SK-N-SH treated with all-trans-retinoic acid at 6 μM for 48 hours (cell line): Measurements from ENCODE around the gene PON3.

ENCODE experiments used
- ATAC-seq: fragments of 200-7000 bp; cut with Tn5 transposase; 3 replicates; pipeline ENCODE4 v1.9.1; 2020; ENCODE audit warnings: mild to moderate bottlenecking, moderate library complexity
- BACH2 ChIP-seq: fragments of 250-450 bp; sonication (Bioruptor Pico); IDR thresholded peaks from 2 replicates; pipeline ENCODE4 v1.9.0; 2021; ENCODE audit warnings: mild to moderate bottlenecking, borderline replicate concordance
- CSDC2 ChIP-seq: fragments of 250-450 bp; sonication (Bioruptor Pico); IDR thresholded peaks from 2 replicates; pipeline ENCODE4 v1.5.0; 2020; ENCODE audit warnings: mild to moderate bottlenecking, moderate library complexity
- ESRRG ChIP-seq: fragments of 250-450 bp; sonication (Bioruptor Pico); IDR thresholded peaks from 2 replicates; pipeline ENCODE4 v1.6.1; 2021; ENCODE audit warnings: mild to moderate bottlenecking
- GLIS3 ChIP-seq: fragments of 250-450 bp; sonication (Bioruptor Pico); IDR thresholded peaks from 2 replicates; pipeline ENCODE4 v1.5.0; 2020; ENCODE audit warnings: mild to moderate bottlenecking, moderate library complexity
- ISL1 ChIP-seq: fragments of 250-450 bp; sonication (Bioruptor Pico); IDR thresholded peaks from 2 replicates; pipeline ENCODE4 v2.1.2; 2022; ENCODE audit warnings: mild to moderate bottlenecking, moderate library complexity
- RARB ChIP-seq: fragments of 250-450 bp; sonication (Bioruptor Pico); IDR thresholded peaks from 2 replicates; pipeline ENCODE4 v1.8.0; 2021; ENCODE audit warnings: mild to moderate bottlenecking, moderate library complexity
- SNAI2 ChIP-seq: fragments of 250-450 bp; sonication (Bioruptor Pico); IDR thresholded peaks from 2 replicates; pipeline ENCODE4 v1.5.0; 2020; ENCODE audit warnings: mild to moderate bottlenecking, moderate library complexity
- TOX ChIP-seq: fragments of 250-450 bp; sonication (Bioruptor Pico); IDR thresholded peaks from 2 replicates; pipeline ENCODE4 v1.8.0; 2021; ENCODE audit warnings: mild to moderate bottlenecking, moderate library complexity, borderline replicate concordance
- ZC3H10 ChIP-seq: fragments of 250-450 bp; sonication (Bioruptor Pico); IDR thresholded peaks from 2 replicates; pipeline ENCODE4 v1.5.1; 2021; ENCODE audit warnings: mild to moderate bottlenecking, moderate library complexity
- ZFP3 ChIP-seq: fragments of 250-450 bp; sonication (Bioruptor Pico); IDR thresholded peaks from 2 replicates; pipeline ENCODE4 v1.5.0; 2020; ENCODE audit warnings: mild to moderate bottlenecking, moderate library complexity
- ZFP30 ChIP-seq: fragments of 450-650 bp; formaldehyde crosslinking; IDR thresholded peaks from 2 replicates; pipeline ENCODE4 v1.5.0; 2022; ENCODE audit warnings: mild to moderate bottlenecking, moderate library complexity
- ZNF565 ChIP-seq: fragments of 450-650 bp; formaldehyde crosslinking; conservative IDR thresholded peaks from 2 replicates; pipeline ENCODE4 v1.5.0; 2020; ENCODE audit warnings: low read depth, mild to moderate bottlenecking, moderate library complexity
- ZNF70 ChIP-seq: fragments of 450-650 bp; formaldehyde crosslinking; IDR thresholded peaks from 2 replicates; pipeline ENCODE4 v1.5.0; 2020; ENCODE audit warnings: mild to moderate bottlenecking, moderate library complexity
- ZNF8 ChIP-seq: fragments of 450-650 bp; formaldehyde crosslinking; IDR thresholded peaks from 2 replicates; pipeline ENCODE4 v1.5.0; 2020; ENCODE audit warnings: mild to moderate bottlenecking, moderate library complexity
- TF ChIP-seq, protein P1 (sequence below): fragments of 250-450 bp; sonication (Bioruptor Pico); IDR thresholded peaks from 2 replicates; pipeline ENCODE4 v1.8.0; 2021; ENCODE audit warnings: low read depth, mild to moderate bottlenecking, moderate library complexity, borderline replicate concordance
- TF ChIP-seq, protein P2 (sequence below): fragments of 250-450 bp; sonication (Bioruptor Pico); IDR thresholded peaks from 2 replicates; pipeline ENCODE4 v1.8.0; 2020; ENCODE audit warnings: mild to moderate bottlenecking, moderate library complexity, borderline replicate concordance
- TF ChIP-seq, protein P3 (sequence below): fragments of 250-450 bp; sonication (Bioruptor Pico); IDR thresholded peaks from 2 replicates; pipeline ENCODE4 v1.5.0; 2020; ENCODE audit warnings: mild to moderate bottlenecking, moderate library complexity
- TF ChIP-seq, protein P4 (sequence below): fragments of 250-450 bp; sonication (Bioruptor Pico); IDR thresholded peaks from 2 replicates; pipeline ENCODE4 v1.5.1; 2021; ENCODE audit warnings: mild to moderate bottlenecking, moderate library complexity
- TF ChIP-seq, protein P5 (sequence below): fragments of 250-450 bp; sonication (Bioruptor Pico); IDR thresholded peaks from 2 replicates; pipeline ENCODE4 v1.5.1; 2020; ENCODE audit warnings: low read depth, mild to moderate bottlenecking, moderate library complexity

The PON3 gene

DNA sequence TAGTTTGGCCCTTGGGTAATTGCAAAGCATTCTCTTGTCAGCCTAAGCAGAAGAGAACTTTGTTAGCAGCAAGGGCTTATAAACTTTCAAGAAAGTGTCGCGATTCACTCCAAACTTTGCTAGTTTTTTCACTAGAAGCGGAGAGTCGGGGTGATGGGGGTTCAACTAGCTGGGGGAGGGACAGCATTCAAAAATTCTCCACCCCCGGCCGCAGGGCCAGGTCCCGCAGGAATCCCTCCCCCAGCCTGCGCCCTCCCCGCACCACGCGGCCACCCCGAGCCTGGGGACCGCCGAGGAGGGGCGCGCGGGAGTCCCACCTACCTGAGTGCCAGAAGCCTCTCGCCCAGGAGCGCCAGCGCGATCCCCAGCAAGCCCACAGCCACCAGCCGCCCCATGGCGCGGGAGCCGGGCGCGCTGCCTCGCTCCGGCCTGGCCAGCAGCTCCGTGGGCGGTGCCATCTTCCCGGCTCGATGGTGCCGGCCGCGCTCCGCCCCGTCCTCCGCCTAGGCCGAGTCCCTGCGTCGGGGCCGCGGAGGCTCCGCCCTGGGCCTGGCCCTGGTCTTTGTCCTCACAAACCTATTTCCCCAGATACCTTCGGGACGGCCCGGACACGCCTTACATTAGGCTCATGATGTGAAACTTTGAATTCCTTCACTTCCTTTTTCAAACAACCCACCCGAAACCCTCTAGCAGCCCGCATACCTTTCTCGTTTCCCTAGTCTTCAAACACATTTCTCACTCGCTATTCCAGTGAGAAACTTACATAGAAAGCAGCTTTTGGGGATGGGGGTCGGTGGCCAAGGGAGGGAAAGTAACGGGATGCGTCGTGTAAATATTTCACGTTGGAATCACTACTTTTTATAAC lies 38.6 kb upstream of the PON3 start, which contains the start of gene PON2:
Gene PON2 (minus strand): TSS at position 472 of the 865 bp plus-strand sequence. CDS start 77 bp downstream, at position 395.
- ATAC-seq: peak; percentile 100
- TF ChIP-seq CSDC2 (CRISPR knock-in tag) (no peak), ZFP3 (CRISPR knock-in tag) (no peak), ZNF8 (no peak)
- TF ChIP-seq, protein P1, sequence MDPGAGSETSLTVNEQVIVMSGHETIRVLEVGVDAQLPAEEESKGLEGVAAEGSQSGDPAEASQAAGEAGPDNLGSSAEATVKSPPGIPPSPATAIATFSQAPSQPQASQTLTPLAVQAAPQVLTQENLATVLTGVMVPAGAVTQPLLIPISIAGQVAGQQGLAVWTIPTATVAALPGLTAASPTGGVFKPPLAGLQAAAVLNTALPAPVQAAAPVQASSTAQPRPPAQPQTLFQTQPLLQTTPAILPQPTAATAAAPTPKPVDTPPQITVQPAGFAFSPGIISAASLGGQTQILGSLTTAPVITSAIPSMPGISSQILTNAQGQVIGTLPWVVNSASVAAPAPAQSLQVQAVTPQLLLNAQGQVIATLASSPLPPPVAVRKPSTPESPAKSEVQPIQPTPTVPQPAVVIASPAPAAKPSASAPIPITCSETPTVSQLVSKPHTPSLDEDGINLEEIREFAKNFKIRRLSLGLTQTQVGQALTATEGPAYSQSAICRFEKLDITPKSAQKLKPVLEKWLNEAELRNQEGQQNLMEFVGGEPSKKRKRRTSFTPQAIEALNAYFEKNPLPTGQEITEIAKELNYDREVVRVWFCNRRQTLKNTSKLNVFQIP (CRISPR knock-in tag): peak; percentile 67; the same call in 1 of the 2 replicates
- TF ChIP-seq, protein P2, sequence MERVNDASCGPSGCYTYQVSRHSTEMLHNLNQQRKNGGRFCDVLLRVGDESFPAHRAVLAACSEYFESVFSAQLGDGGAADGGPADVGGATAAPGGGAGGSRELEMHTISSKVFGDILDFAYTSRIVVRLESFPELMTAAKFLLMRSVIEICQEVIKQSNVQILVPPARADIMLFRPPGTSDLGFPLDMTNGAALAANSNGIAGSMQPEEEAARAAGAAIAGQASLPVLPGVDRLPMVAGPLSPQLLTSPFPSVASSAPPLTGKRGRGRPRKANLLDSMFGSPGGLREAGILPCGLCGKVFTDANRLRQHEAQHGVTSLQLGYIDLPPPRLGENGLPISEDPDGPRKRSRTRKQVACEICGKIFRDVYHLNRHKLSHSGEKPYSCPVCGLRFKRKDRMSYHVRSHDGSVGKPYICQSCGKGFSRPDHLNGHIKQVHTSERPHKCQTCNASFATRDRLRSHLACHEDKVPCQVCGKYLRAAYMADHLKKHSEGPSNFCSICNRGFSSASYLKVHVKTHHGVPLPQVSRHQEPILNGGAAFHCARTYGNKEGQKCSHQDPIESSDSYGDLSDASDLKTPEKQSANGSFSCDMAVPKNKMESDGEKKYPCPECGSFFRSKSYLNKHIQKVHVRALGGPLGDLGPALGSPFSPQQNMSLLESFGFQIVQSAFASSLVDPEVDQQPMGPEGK (CRISPR knock-in tag): peak; percentile 96
- TF ChIP-seq, protein P3, sequence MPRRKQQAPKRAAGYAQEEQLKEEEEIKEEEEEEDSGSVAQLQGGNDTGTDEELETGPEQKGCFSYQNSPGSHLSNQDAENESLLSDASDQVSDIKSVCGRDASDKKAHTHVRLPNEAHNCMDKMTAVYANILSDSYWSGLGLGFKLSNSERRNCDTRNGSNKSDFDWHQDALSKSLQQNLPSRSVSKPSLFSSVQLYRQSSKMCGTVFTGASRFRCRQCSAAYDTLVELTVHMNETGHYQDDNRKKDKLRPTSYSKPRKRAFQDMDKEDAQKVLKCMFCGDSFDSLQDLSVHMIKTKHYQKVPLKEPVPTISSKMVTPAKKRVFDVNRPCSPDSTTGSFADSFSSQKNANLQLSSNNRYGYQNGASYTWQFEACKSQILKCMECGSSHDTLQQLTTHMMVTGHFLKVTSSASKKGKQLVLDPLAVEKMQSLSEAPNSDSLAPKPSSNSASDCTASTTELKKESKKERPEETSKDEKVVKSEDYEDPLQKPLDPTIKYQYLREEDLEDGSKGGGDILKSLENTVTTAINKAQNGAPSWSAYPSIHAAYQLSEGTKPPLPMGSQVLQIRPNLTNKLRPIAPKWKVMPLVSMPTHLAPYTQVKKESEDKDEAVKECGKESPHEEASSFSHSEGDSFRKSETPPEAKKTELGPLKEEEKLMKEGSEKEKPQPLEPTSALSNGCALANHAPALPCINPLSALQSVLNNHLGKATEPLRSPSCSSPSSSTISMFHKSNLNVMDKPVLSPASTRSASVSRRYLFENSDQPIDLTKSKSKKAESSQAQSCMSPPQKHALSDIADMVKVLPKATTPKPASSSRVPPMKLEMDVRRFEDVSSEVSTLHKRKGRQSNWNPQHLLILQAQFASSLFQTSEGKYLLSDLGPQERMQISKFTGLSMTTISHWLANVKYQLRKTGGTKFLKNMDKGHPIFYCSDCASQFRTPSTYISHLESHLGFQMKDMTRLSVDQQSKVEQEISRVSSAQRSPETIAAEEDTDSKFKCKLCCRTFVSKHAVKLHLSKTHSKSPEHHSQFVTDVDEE (CRISPR knock-in tag): peak; percentile 9; the same call in 1 of the 2 replicates

DNA sequence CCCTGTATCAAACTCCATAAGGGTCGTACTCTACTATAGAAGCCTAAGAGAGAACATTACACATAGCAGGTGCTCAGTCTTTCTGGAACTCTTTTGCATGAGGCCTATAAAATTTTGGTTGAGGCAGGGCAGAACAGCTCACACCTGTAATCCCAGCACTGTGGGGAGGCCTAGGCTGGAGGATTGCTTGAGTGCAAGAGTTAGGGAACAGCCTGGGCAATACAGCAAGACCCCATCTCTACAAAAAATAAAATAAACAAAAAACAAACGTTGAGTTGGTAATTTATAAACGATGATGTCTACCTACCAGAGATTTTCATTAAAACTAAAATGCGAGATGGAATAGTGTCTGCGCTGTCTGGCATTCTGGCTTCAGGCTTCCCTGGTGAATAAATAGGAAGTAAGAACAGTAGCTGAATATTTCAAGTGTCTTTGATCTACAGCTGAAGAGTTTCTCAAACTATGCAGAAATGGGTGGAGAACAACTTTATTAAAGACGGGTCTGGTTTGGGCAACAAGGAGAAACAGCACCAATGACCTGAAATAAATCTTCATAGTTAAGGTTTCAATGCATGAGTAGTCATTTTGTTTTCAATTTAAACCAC lies 37.9 kb upstream of the PON3 start:
- ATAC-seq: peak; percentile 2; the same call in 2 of the 3 replicates

More for the DNA sequence above, 37.9 kb upstream of the PON3 start:
- TF ChIP-seq RARB (CRISPR knock-in tag) (no peak), ZFP3 (CRISPR knock-in tag) (no peak), ZNF70 (CRISPR knock-in tag) (no peak), SNAI2 (CRISPR knock-in tag) (no peak), ESRRG (CRISPR knock-in tag) (no peak), ISL1 (CRISPR knock-in tag) (no peak), GLIS3 (no peak), ZFP30 (CRISPR knock-in tag) (no peak), ZNF8 (no peak), ZC3H10 (CRISPR knock-in tag) (no peak), ZNF565 (CRISPR knock-in tag) (no peak), BACH2 (CRISPR knock-in tag) (no peak), TOX (CRISPR knock-in tag) (no peak)
- TF ChIP-seq, protein P2 (CRISPR knock-in tag): no peak
- TF ChIP-seq, protein P4, sequence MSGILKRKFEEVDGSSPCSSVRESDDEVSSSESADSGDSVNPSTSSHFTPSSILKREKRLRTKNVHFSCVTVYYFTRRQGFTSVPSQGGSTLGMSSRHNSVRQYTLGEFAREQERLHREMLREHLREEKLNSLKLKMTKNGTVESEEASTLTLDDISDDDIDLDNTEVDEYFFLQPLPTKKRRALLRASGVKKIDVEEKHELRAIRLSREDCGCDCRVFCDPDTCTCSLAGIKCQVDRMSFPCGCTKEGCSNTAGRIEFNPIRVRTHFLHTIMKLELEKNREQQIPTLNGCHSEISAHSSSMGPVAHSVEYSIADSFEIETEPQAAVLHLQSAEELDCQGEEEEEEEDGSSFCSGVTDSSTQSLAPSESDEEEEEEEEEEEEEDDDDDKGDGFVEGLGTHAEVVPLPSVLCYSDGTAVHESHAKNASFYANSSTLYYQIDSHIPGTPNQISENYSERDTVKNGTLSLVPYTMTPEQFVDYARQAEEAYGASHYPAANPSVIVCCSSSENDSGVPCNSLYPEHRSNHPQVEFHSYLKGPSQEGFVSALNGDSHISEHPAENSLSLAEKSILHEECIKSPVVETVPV (CRISPR knock-in tag): no peak
- TF ChIP-seq, protein P3 (CRISPR knock-in tag): no peak
- TF ChIP-seq, protein P1 (CRISPR knock-in tag): no peak
- TF ChIP-seq, protein P5, sequence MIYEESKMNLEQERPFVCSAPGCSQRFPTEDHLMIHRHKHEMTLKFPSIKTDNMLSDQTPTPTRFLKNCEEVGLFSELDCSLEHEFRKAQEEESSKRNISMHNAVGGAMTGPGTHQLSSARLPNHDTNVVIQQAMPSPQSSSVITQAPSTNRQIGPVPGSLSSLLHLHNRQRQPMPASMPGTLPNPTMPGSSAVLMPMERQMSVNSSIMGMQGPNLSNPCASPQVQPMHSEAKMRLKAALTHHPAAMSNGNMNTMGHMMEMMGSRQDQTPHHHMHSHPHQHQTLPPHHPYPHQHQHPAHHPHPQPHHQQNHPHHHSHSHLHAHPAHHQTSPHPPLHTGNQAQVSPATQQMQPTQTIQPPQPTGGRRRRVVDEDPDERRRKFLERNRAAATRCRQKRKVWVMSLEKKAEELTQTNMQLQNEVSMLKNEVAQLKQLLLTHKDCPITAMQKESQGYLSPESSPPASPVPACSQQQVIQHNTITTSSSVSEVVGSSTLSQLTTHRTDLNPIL: no peak
